Neural cell (in vitro differentiated cells): ENCODE results near the gene HUS1B. TPM values are rescaled to one million over a fixed set of nuclear protein-coding genes. Genes with fewer than 3 reads are reported as not detected.

Experiments used
- H2AFZ ChIP-seq: fragments of 200-600, 300-800 bp; sonication (generic), shearing (Covaris generic); 2 replicates; pipeline ENCODE4 v1.6.0; 2014; ENCODE audit warnings: low read depth, mild to moderate bottlenecking, antibody characterized with exemption, low read length, moderate library complexity
- H3F3A ChIP-seq: fragments of 200-600 bp; shearing (Covaris generic); 2 replicates; pipeline ENCODE4 v1.6.1; 2016; ENCODE audit warnings: mild to moderate bottlenecking, moderate library complexity, mixed read lengths, antibody characterized with exemption, low read length; ENCODE audit not compliant: insufficient read depth, poor library complexity, severe bottlenecking
- H3K27ac ChIP-seq: fragments of 200-600, 300-800 bp; sonication (generic), shearing (Covaris generic); 2 replicates; pipeline ENCODE4 v1.5.1; 2014; ENCODE audit warnings: mild to moderate bottlenecking, low read length, moderate library complexity
- H3K27me3 ChIP-seq: fragments of 300-800, 200-600 bp; sonication (generic), shearing (Covaris generic); 2 replicates; pipeline ENCODE4 v1.6.0; 2014; ENCODE audit warnings: mild to moderate bottlenecking, low read depth, low read length, moderate library complexity; ENCODE audit not compliant: insufficient read depth
- H3K36me3 ChIP-seq: fragments of 300-800, 200-600 bp; sonication (generic), shearing (Covaris generic); 2 replicates; pipeline ENCODE4 v1.5.1; 2014; ENCODE audit warnings: mild to moderate bottlenecking, antibody characterized with exemption, low read length, moderate library complexity; ENCODE audit not compliant: insufficient read depth
- H3K4me2 ChIP-seq: fragments of 300-800, 200-600 bp; sonication (generic), shearing (Covaris generic); 2 replicates; pipeline ENCODE4 v1.6.0; 2014; ENCODE audit warnings: mild to moderate bottlenecking, low read length
- H3K4me3 ChIP-seq: fragments of 300-800, 200-600 bp; sonication (generic), shearing (Covaris generic); 2 replicates; pipeline ENCODE4 v1.5.1; 2014; ENCODE audit warnings: mild to moderate bottlenecking, low read length, moderate library complexity
- H3K79me2 ChIP-seq: fragments of 200-600 bp; shearing (Covaris generic); replicated peaks from 2 replicates; pipeline ENCODE4 v1.6.0; 2014; ENCODE audit warnings: mild to moderate bottlenecking, low read length, moderate library complexity; ENCODE audit not compliant: insufficient read depth
- H3K9ac ChIP-seq: fragments of 300-800, 200-600 bp; sonication (generic), shearing (Covaris generic); 2 replicates; pipeline ENCODE4 v1.6.1; 2016; ENCODE audit warnings: mild to moderate bottlenecking, low read length, mixed read lengths
- H3K9me2 ChIP-seq: fragments of 200-600 bp; shearing (Covaris generic); 2 replicates; pipeline ENCODE4 v1.6.1; 2016; ENCODE audit warnings: mild to moderate bottlenecking, low read length, mixed read lengths; ENCODE audit not compliant: insufficient read depth
- H3K9me3 ChIP-seq: fragments of 200-600, 300-800 bp; sonication (generic), shearing (Covaris generic); 2 replicates; pipeline ENCODE4 v1.6.1; 2016; ENCODE audit warnings: mild to moderate bottlenecking, mixed run types, low read length, moderate library complexity, mixed read lengths
- H4K20me1 ChIP-seq: fragments of 200-600 bp; shearing (Covaris generic); 2 replicates; pipeline ENCODE4 v1.6.1; 2016; ENCODE audit warnings: mild to moderate bottlenecking, mixed run types; ENCODE audit not compliant: insufficient read depth
- EP300 ChIP-seq: fragments of 450-650 bp; conservative IDR thresholded peaks from 2 replicates; pipeline ENCODE4 v1.6.1; 2014; ENCODE audit warnings: antibody characterized with exemption, mild to moderate bottlenecking, moderate library complexity; ENCODE audit not compliant: poor library complexity, severe bottlenecking
- EZH2 ChIP-seq: fragments of 200-600, 300-800 bp; shearing (Covaris generic), sonication (generic); IDR thresholded peaks from 2 replicates; pipeline ENCODE4 v1.6.1; 2014; ENCODE audit warnings: antibody characterized with exemption, low read length, borderline replicate concordance, mild to moderate bottlenecking; ENCODE audit not compliant: insufficient read depth, poor library complexity, severe bottlenecking
- MXI1 ChIP-seq: fragments of 450-650 bp; conservative IDR thresholded peaks from 2 replicates; pipeline ENCODE4 v1.6.1; 2014; ENCODE audit warnings: antibody characterized with exemption, mild to moderate bottlenecking; ENCODE audit not compliant: poor library complexity, severe bottlenecking
- POLR2AphosphoS5 ChIP-seq: IDR thresholded peaks from 2 replicates; pipeline ENCODE4 v1.6.1; 2012
- RAD21 ChIP-seq: fragments of 450-650 bp; conservative IDR thresholded peaks from 2 replicates; pipeline ENCODE4 v1.6.1; 2014; ENCODE audit warnings: antibody characterized with exemption, mild to moderate bottlenecking, moderate library complexity
- REST ChIP-seq: IDR thresholded peaks from 2 replicates; pipeline ENCODE4 v1.6.1; 2012; ENCODE audit warnings: borderline replicate concordance
- SMC3 ChIP-seq: fragments of 450-650 bp; conservative IDR thresholded peaks from 2 replicates; pipeline ENCODE4 v1.6.1; 2014; ENCODE audit warnings: antibody characterized with exemption, mild to moderate bottlenecking, moderate library complexity; ENCODE audit not compliant: poor library complexity
- TAF1 ChIP-seq: IDR thresholded peaks from 2 replicates; pipeline ENCODE4 v1.6.1; 2012; ENCODE audit warnings: low read depth
- polyA plus RNA-seq: library from polyadenylated mRNA; depleted of rRNA; stranded (reverse); fragments of >200 nt; gene quantifications from 2 replicates; pipeline ENCODE4 v1.2.3, GENCODE V29; 2014
- TF ChIP-seq, protein P1 (sequence below): fragments of 450-650 bp; IDR thresholded peaks from 2 replicates; pipeline ENCODE4 v1.5.1; 2014; ENCODE audit warnings: antibody characterized with exemption, mild to moderate bottlenecking, moderate library complexity; ENCODE audit not compliant: poor library complexity, severe bottlenecking

Gene HUS1B
- polyA plus RNA-seq, 1 donor from 2014 or later = 0.52 TPM

GRCh38 chr6:683742-684440 is 27.0 kb upstream of the HUS1B start:
- Histone ChIP-seq H3K27ac (peak overlapping the region; percentile 66), H3K4me2 (peak overlapping the region; percentile 65), H3K4me3 (peak overlapping the region; percentile 66), H3K9me3 (no peaks in the 10 kb centered on the region), H3K79me2 (peaks cover 35% of the 10 kb centered on the region), H3K27me3 (no peaks in the 10 kb centered on the region), H3K9ac (peak overlapping the region; percentile 62), H3K36me3 (no peaks in the 10 kb centered on the region), H4K20me1 (no peaks in the 10 kb centered on the region), H3K9me2 (no peaks in the 10 kb centered on the region), H2AFZ (no peak overlapping the region), H3F3A (no peaks in the 10 kb centered on the region)
- TF ChIP-seq, protein P1, sequence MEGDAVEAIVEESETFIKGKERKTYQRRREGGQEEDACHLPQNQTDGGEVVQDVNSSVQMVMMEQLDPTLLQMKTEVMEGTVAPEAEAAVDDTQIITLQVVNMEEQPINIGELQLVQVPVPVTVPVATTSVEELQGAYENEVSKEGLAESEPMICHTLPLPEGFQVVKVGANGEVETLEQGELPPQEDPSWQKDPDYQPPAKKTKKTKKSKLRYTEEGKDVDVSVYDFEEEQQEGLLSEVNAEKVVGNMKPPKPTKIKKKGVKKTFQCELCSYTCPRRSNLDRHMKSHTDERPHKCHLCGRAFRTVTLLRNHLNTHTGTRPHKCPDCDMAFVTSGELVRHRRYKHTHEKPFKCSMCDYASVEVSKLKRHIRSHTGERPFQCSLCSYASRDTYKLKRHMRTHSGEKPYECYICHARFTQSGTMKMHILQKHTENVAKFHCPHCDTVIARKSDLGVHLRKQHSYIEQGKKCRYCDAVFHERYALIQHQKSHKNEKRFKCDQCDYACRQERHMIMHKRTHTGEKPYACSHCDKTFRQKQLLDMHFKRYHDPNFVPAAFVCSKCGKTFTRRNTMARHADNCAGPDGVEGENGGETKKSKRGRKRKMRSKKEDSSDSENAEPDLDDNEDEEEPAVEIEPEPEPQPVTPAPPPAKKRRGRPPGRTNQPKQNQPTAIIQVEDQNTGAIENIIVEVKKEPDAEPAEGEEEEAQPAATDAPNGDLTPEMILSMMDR = peak; percentile 11
- TF ChIP-seq EP300 (peak; percentile 81), SMC3 (peak; percentile 50), TAF1 (no peak), MXI1 (peak; percentile 32), RAD21 (peak; percentile 44), REST (peak; percentile 61), POLR2AphosphoS5 (peak; percentile 49), EZH2 (no peak)

DNA sequence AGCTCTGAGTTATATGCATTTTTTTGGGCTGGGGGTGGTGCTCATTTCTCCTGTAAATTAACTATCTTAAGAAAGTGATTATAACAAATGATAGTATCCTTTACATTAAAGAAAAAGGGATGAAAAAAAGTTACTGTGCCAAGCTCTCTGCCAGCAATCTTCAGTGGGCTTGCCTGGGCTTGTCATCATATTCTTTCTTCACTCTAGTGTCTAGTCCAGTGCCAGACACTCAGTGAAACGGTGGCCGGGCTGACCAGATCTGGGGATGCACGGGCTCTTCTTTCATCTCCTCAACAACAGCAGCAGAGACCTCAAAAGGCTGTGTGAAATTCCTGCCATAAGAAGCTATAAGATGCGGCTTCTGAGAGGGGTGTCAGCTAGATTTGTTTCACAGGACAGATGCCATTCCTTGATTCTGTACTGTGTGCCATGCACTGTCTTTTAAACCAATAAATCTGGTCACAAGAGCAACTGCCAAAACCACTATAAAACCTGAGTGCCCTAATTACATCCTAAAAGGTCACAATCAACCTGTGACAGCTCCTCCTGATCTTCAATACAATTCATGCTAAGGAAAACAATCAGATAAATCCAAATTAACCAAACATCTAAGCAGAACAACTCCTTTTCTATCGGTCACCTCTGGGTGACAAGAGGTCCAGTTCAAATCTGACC is 23.9 kb upstream of the HUS1B start:
- H3K36me3 ChIP-seq = no peaks in the 10 kb centered on the region
- no peak overlapping the region for H3K4me3 ChIP-seq
- H3K9me3 ChIP-seq = no peaks in the 10 kb centered on the region
- H3K27me3 ChIP-seq = no peaks in the 10 kb centered on the region
- H4K20me1 ChIP-seq = no peaks in the 10 kb centered on the region
- no peak overlapping the region for H3K9ac ChIP-seq
- no peak overlapping the region for H2AFZ ChIP-seq
- no peak for TF ChIP-seq REST
- no peak for TF ChIP-seq EZH2
- no peak for TF ChIP-seq TAF1
- TF ChIP-seq RAD21 = no peak
- no peak for TF ChIP-seq EP300
- TF ChIP-seq, protein P1 = no peak
- TF ChIP-seq SMC3 = no peak
- TF ChIP-seq MXI1 = no peak
- TF ChIP-seq POLR2AphosphoS5 = no peak
- H3K9me2 ChIP-seq = no peaks in the 10 kb centered on the region
- H3F3A ChIP-seq = no peaks in the 10 kb centered on the region
- H3K4me2 ChIP-seq = no peak overlapping the region
- peaks cover 35% of the 10 kb centered on the region for H3K79me2 ChIP-seq
- no peak overlapping the region for H3K27ac ChIP-seq
